ENCODE data around the gene SULT2B1. TPM values are rescaled to one million over a fixed set of nuclear protein-coding genes. Genes with fewer than 3 reads are reported as not detected.
A peak's percentile ranks its signal among the peaks of the same experiment; 100 is the strongest.

Gene SULT2B1
- total RNA-seq (not detected), polyA plus RNA-seq (under 1 TPM in 1 of 2 donors, not detected in 1; 0.41 TPM), total RNA-seq (not detected)

GRCh38 chr19:48551437-48552302, at the start of gene SULT2B1:
TSS of gene SULT2B1 (plus strand) at chr19:48552172. CDS start at chr19:48552253, 81 bp downstream.
- POLR2A ChIA-PET, result no interaction called here
- H3K27ac Mint-ChIP-seq, result no peak within 1 kb of the TSS
- no peaks in the 10 kb centered on the region for H3K9me3 ChIP-seq (ENCODE audit: control insufficient read depth in 2 of 3, low read length in 3 of 3)

GRCh38 chr19:48502350-48503018, 49.5 kb upstream of the SULT2B1 start:
- peaks cover 0 to 26% (median 19%) of the 10 kb centered on the region in 7 donors for H3K4me1 Mint-ChIP-seq
- Histone ChIP-seq H3K36me3 (ENCODE audit: control insufficient read depth in 2 of 3, insufficient read depth in 3 of 3, low read length in 3 of 3) (no peaks in the 10 kb centered on the region), H3K4me1 (ENCODE audit: control insufficient read depth in 2 of 2, insufficient read depth in 2 of 2, low read length in 2 of 2) (peaks cover 0 to 15% of the 10 kb centered on the region in 2 donors), H3K9me3 (ENCODE audit: control insufficient read depth in 2 of 3, low read length in 3 of 3) (no peaks in the 10 kb centered on the region), H3K27me3 (ENCODE audit: control insufficient read depth in 2 of 2, insufficient read depth in 2 of 2, low read length in 2 of 2) (no peaks in the 10 kb centered on the region), H3K4me3 (ENCODE audit: low read length) (no peak overlapping the region), H3K27ac (ENCODE audit: low read depth, low read length) (peak overlapping the region; percentile 60)
- POLR2A ChIA-PET, result interaction anchor here (0.6 to 1.2 kb wide), 6 partner anchors 9 to 918 kb away, joined by 3 to 5 read pairs (median 4); partner anchors contain the start of gene SYNGR4
- peaks cover 0 to 1% (median 0%) of the 10 kb centered on the region in 11 donors for H3K9me3 Mint-ChIP-seq
- intact Hi-C loops (cut with micrococcal nuclease), result loop anchor here (1.0 kb wide), 2 partner anchors 8 to 9 kb away; no protein-coding TSS in a partner anchor
- CTCF ChIA-PET, result interaction anchor here (0.5 to 1.2 kb wide), 5 partner anchors 9 to 105 kb away, joined by 3 to 8 read pairs (median 4); no protein-coding TSS in a partner anchor
- peaks cover 0 to 4% (median 0%) of the 10 kb centered on the region in 5 donors for H3K27me3 Mint-ChIP-seq
- H3K36me3 Mint-ChIP-seq, result peaks cover 0 to 4% (median 0%) of the 10 kb centered on the region in 5 donors
- DNase-seq, result peak in 3 of 9 donors; percentile 52 to 87 (median 76)
- peak; percentile 4 for ATAC-seq
- H3K27ac Mint-ChIP-seq, result peak overlapping the region in 8 of 9 donors; percentile 75 to 95 (median 82)
- H3K4me3 Mint-ChIP-seq, result peak overlapping the region in 9 of 10 donors; percentile 34 to 86 (median 79)

More at GRCh38 chr19:48551437-48552302, at the start of gene SULT2B1:
- Histone ChIP-seq H3K36me3 (ENCODE audit: control insufficient read depth in 2 of 3, insufficient read depth in 3 of 3, low read length in 3 of 3) (no peaks in the 10 kb centered on the region), H3K27ac (ENCODE audit: low read depth, low read length) (no peak within 1 kb of the TSS), H3K4me3 (ENCODE audit: low read length) (no peak within 1 kb of the TSS), H3K4me1 (ENCODE audit: control insufficient read depth in 2 of 2, insufficient read depth in 2 of 2, low read length in 2 of 2) (no peaks in the 10 kb centered on the region), H3K27me3 (ENCODE audit: control insufficient read depth in 2 of 2, insufficient read depth in 2 of 2, low read length in 2 of 2) (no peaks in the 10 kb centered on the region)
- no peak within 1 kb of the TSS for H3K4me3 Mint-ChIP-seq
- CTCF ChIA-PET, result interaction anchor here (0.7 kb wide), 1 partner anchor 13 kb away, joined by 3 read pairs; no protein-coding TSS in a partner anchor
- H3K27me3 Mint-ChIP-seq, result peaks cover 0 to 5% (median 0%) of the 10 kb centered on the region in 5 donors
- intact Hi-C loops (cut with micrococcal nuclease), result no loop called here
- H3K36me3 Mint-ChIP-seq, result no peaks in the 10 kb centered on the region
- no peak for ATAC-seq
- H3K9me3 Mint-ChIP-seq, result no peaks in the 10 kb centered on the region
- DNase-seq, result no peak
- no peaks in the 10 kb centered on the region for H3K4me1 Mint-ChIP-seq

GRCh38 chr19:48506138-48506733, 45.7 kb upstream of the SULT2B1 start:
- H3K27me3 Mint-ChIP-seq, result peaks cover 0 to 2% (median 0%) of the 10 kb centered on the region in 5 donors
- peaks cover 5 to 30% (median 22%) of the 10 kb centered on the region in 7 donors for H3K4me1 Mint-ChIP-seq
- peaks cover 0 to 1% (median 0%) of the 10 kb centered on the region in 11 donors for H3K9me3 Mint-ChIP-seq
- DNase-seq (peak in 7 of 9 donors; percentile 41 to 77 (median 65)), ATAC-seq (peak; percentile 42)
- Histone ChIP-seq H3K4me1 (ENCODE audit: control insufficient read depth in 2 of 2, insufficient read depth in 2 of 2, low read length in 2 of 2) (peaks cover 9 to 18% of the 10 kb centered on the region in 2 donors), H3K9me3 (ENCODE audit: control insufficient read depth in 2 of 3, low read length in 3 of 3) (no peaks in the 10 kb centered on the region), H3K27ac (ENCODE audit: low read depth, low read length) (no peak overlapping the region), H3K4me3 (ENCODE audit: low read length) (no peak overlapping the region), H3K27me3 (ENCODE audit: control insufficient read depth in 2 of 2, insufficient read depth in 2 of 2, low read length in 2 of 2) (no peaks in the 10 kb centered on the region), H3K36me3 (ENCODE audit: control insufficient read depth in 2 of 3, insufficient read depth in 3 of 3, low read length in 3 of 3) (peaks cover 0 to 15% (median 0%) of the 10 kb centered on the region in 3 experiments)
- ChIA-PET CTCF (interaction anchor here (0.6 to 3.6 kb wide), 16 partner anchors 8 to 161 kb away, joined by 3 to 31 read pairs (median 3); no protein-coding TSS in a partner anchor), POLR2A (interaction anchor here (0.6 to 1.9 kb wide), 7 partner anchors 13 to 118 kb away, joined by 3 to 6 read pairs (median 3); no protein-coding TSS in a partner anchor)
- intact Hi-C loops (cut with micrococcal nuclease), result loop anchor here (1.0 kb wide), 5 partner anchors 78 to 329 kb away; no protein-coding TSS in a partner anchor
- no peak overlapping the region for H3K4me3 Mint-ChIP-seq
- H3K27ac Mint-ChIP-seq, result no peak overlapping the region
- H3K36me3 Mint-ChIP-seq, result peaks cover 0 to 8% (median 0%) of the 10 kb centered on the region in 5 donors

- ChIA-PET POLR2A (interaction anchor here (1.0 to 2.2 kb wide), 3 partner anchors 15 to 77 kb away, joined by 3 to 9 read pairs (median 6); no protein-coding TSS in a partner anchor), CTCF (interaction anchor here (0.8 to 3.2 kb wide), 9 partner anchors 18 to 334 kb away, joined by 3 to 24 read pairs (median 4); partner anchors contain the start of gene SPHK2)
- peak overlapping the region in 5 of 9 donors; percentile 18 to 78 (median 28) for H3K27ac Mint-ChIP-seq
- Histone ChIP-seq H3K36me3 (ENCODE audit: control insufficient read depth in 2 of 3, insufficient read depth in 3 of 3, low read length in 3 of 3) (peaks cover 0 to 15% (median 0%) of the 10 kb centered on the region in 3 experiments), H3K27ac (ENCODE audit: low read depth, low read length) (no peak overlapping the region), H3K9me3 (ENCODE audit: control insufficient read depth in 2 of 3, low read length in 3 of 3) (no peaks in the 10 kb centered on the region), H3K4me3 (ENCODE audit: low read length) (no peak overlapping the region), H3K27me3 (ENCODE audit: control insufficient read depth in 2 of 2, insufficient read depth in 2 of 2, low read length in 2 of 2) (no peaks in the 10 kb centered on the region), H3K4me1 (ENCODE audit: control insufficient read depth in 2 of 2, insufficient read depth in 2 of 2, low read length in 2 of 2) (peaks cover 18 to 19% of the 10 kb centered on the region in 2 donors)
- H3K9me3 Mint-ChIP-seq, result peaks cover 0 to 1% (median 0%) of the 10 kb centered on the region in 11 donors
- peak overlapping the region in 2 of 10 donors; percentile 10 to 20 for H3K4me3 Mint-ChIP-seq
- H3K27me3 Mint-ChIP-seq, result no peaks in the 10 kb centered on the region
- intact Hi-C loops (cut with micrococcal nuclease), result no loop called here
- DNase-seq (no peak), ATAC-seq (no peak)
- H3K36me3 Mint-ChIP-seq, result peaks cover 0 to 8% (median 0%) of the 10 kb centered on the region in 5 donors
- peaks cover 5 to 20% (median 14%) of the 10 kb centered on the region in 7 donors for H3K4me1 Mint-ChIP-seq
These were observed 44.0 kb upstream of the SULT2B1 start for GRCh38 chr19:48507911-48508439.

- Mint-ChIP-seq H3K27me3 (no peaks in the 10 kb centered on the region), H3K27ac (no peak overlapping the region), H3K9me3 (peaks cover 0 to 1% (median 0%) of the 10 kb centered on the region in 11 donors), H3K4me3 (peak overlapping the region in 2 of 10 donors; percentile 29 to 34), H3K4me1 (peaks cover 8 to 18% (median 11%) of the 10 kb centered on the region in 7 donors), H3K36me3 (peaks cover 0 to 8% (median 0%) of the 10 kb centered on the region in 5 donors)
- no peak for ATAC-seq
- H3K27me3 ChIP-seq (ENCODE audit: control insufficient read depth in 2 of 2, insufficient read depth in 2 of 2, low read length in 2 of 2), result no peaks in the 10 kb centered on the region
- no peak overlapping the region for H3K4me3 ChIP-seq (ENCODE audit: low read length)
- H3K36me3 ChIP-seq (ENCODE audit: control insufficient read depth in 2 of 3, insufficient read depth in 3 of 3, low read length in 3 of 3), result peaks cover 0 to 15% (median 0%) of the 10 kb centered on the region in 3 experiments
- H3K4me1 ChIP-seq (ENCODE audit: control insufficient read depth in 2 of 2, insufficient read depth in 2 of 2, low read length in 2 of 2), result peaks cover 21 to 22% of the 10 kb centered on the region in 2 donors
- ChIA-PET POLR2A (interaction anchor here (1.4 to 2.2 kb wide), 2 partner anchors 76 to 100 kb away, joined by 5 to 9 read pairs; no protein-coding TSS in a partner anchor), CTCF (interaction anchor here (0.8 to 3.2 kb wide), 8 partner anchors 20 to 333 kb away, joined by 3 to 24 read pairs (median 4); partner anchors contain the start of gene SPHK2)
- intact Hi-C loops (cut with micrococcal nuclease), result no loop called here
- DNase-seq, result no peak
- H3K27ac ChIP-seq (ENCODE audit: low read depth, low read length), result no peak overlapping the region
- no peaks in the 10 kb centered on the region for H3K9me3 ChIP-seq (ENCODE audit: control insufficient read depth in 2 of 3, low read length in 3 of 3)
These were observed 43.1 kb upstream of the SULT2B1 start for GRCh38 chr19:48508729-48509411.
